ENCODE measurements around the gene ARSG.

The ARSG gene

GRCh38 chr17:68299817-68300216, 8.5 kb downstream of the ARSG start:
- no peak for TF ChIP-seq CTCF (IDR thresholded peaks at IDR 0.05; ENCODE audit: low read depth, low read length, missing control alignments)
- DNase-seq (ENCODE audit: extremely low read depth, low read depth): no peak
- no peak overlapping the region for H3K4me3 ChIP-seq (replicated peaks; ENCODE audit: low read depth, low read length)

GRCh38 chr17:68301438-68301959, 10.2 kb downstream of the ARSG start:
- no peak for DNase-seq (ENCODE audit: extremely low read depth, low read depth)
- TF ChIP-seq CTCF (IDR thresholded peaks at IDR 0.05; ENCODE audit: low read depth, low read length, missing control alignments): no peak
- no peak overlapping the region for H3K4me3 ChIP-seq (replicated peaks; ENCODE audit: low read depth, low read length)

GRCh38 chr17:68302066-68302564, 10.8 kb downstream of the ARSG start:
- no peak overlapping the region for H3K4me3 ChIP-seq (replicated peaks; ENCODE audit: low read depth, low read length)
- TF ChIP-seq CTCF (IDR thresholded peaks at IDR 0.05; ENCODE audit: low read depth, low read length, missing control alignments): no peak
- DNase-seq (ENCODE audit: extremely low read depth, low read depth): no peak

- H3K4me3 ChIP-seq (replicated peaks; ENCODE audit: low read depth, low read length): no peak overlapping the region
- no peak for TF ChIP-seq CTCF (IDR thresholded peaks at IDR 0.05; ENCODE audit: low read depth, low read length, missing control alignments)
- DNase-seq (ENCODE audit: extremely low read depth, low read depth): no peak
Observed at GRCh38 chr17:68302666-68303065, 11.4 kb downstream of the ARSG start.

GRCh38 chr17:68304706-68305105, 13.4 kb downstream of the ARSG start:
- TF ChIP-seq CTCF (IDR thresholded peaks at IDR 0.05; ENCODE audit: low read depth, low read length, missing control alignments): no peak
- no peak overlapping the region for H3K4me3 ChIP-seq (replicated peaks; ENCODE audit: low read depth, low read length)
- no peak for DNase-seq (ENCODE audit: extremely low read depth, low read depth)

- no peak for DNase-seq (ENCODE audit: extremely low read depth, low read depth)
- no peak overlapping the region for H3K4me3 ChIP-seq (replicated peaks; ENCODE audit: low read depth, low read length)
- no peak for TF ChIP-seq CTCF (IDR thresholded peaks at IDR 0.05; ENCODE audit: low read depth, low read length, missing control alignments)
Observed at GRCh38 chr17:68305142-68305541, 13.8 kb downstream of the ARSG start.

- no peak for DNase-seq (ENCODE audit: extremely low read depth, low read depth)
- TF ChIP-seq CTCF (IDR thresholded peaks at IDR 0.05; ENCODE audit: low read depth, low read length, missing control alignments): no peak
- no peak overlapping the region for H3K4me3 ChIP-seq (replicated peaks; ENCODE audit: low read depth, low read length)
Observed at GRCh38 chr17:68306819-68307218, 15.5 kb downstream of the ARSG start.

All from HFF-Myc (cell line).